HG03045 (cell line): ENCODE results near the gene METTL26.

Source experiments
- ATAC-seq: cut with Tn5 transposase; IDR thresholded peaks from one replicate; pipeline ENCODE4 v1.9.1; 2021; ENCODE audit warnings: mild to moderate bottlenecking, moderate library complexity; ENCODE audit not compliant: unreplicated experiment

Gene METTL26

GRCh38 chr16:627454-628239 is 8.5 kb downstream of the METTL26 start:
- no peak for ATAC-seq

DNA sequence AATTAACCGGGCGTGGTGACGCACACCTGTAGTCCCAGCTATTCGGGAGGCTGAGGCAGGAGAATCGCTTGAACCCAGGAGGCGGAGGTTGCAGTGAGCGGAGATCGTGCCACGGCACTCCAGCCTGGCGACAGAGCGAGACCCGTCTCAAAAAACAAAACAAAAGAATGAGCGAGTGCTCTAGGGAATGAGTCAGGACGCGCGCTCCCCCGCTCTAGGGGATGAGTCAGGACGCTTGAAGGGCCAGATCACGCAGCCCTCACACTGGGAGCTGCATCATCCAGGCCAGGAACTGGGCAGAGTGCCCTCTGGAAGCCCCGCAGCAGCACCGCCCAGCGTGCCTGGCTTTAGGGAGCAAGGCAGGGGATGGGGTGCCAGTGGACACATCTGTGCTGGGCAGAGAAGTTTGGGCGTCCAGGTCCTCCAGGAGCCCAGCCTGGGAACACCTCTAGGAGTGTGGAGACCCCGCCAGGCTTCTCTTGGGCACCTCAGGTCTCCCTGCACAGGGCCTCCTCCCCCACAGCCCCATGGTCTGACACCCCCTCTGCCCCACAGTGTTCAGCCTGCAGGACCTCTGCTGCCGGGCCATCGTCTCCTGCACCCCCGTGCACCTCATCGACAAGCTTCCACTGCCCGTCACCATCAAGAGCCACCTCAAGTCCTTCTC is 9.2 kb downstream of the METTL26 start:
- ATAC-seq: no peak

DNA sequence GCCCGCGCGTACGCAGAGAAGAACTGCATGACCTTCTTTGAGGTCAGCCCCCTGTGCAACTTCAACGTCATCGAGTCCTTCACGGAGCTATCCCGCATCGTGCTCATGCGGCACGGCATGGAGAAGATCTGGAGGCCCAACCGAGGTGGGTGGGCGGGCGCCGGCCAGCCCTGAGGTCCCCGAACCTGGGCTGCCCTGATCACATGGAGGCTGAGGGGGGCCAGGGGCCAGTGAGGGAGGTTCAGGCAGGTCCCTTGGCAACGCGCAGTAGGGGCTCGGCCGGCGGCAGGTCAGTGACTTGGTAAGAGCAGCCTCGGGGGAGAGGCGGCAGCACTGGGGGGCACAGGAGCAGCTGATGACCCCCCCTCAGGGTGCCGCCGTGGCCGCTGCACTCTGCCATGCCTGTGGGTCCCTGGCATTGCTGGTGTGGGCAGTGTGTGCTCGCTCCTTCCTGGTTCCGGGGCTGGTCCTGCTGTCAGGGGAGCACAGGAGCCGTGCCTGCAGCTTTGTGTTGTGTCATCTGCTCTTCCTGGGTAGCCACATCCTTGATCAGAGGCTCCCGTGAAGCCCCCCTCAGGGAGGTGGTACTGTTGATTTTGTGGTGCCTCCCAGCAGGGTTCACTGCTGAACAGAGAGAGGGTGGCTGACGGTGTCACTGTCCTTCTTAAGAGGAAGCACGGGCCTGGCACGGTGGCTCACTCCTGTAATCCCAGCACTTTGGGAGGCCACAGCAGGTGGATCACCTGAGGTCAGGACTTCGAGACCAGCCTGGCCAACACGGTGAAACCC is 9.9 kb downstream of the METTL26 start:
- ATAC-seq: no peak

DNA sequence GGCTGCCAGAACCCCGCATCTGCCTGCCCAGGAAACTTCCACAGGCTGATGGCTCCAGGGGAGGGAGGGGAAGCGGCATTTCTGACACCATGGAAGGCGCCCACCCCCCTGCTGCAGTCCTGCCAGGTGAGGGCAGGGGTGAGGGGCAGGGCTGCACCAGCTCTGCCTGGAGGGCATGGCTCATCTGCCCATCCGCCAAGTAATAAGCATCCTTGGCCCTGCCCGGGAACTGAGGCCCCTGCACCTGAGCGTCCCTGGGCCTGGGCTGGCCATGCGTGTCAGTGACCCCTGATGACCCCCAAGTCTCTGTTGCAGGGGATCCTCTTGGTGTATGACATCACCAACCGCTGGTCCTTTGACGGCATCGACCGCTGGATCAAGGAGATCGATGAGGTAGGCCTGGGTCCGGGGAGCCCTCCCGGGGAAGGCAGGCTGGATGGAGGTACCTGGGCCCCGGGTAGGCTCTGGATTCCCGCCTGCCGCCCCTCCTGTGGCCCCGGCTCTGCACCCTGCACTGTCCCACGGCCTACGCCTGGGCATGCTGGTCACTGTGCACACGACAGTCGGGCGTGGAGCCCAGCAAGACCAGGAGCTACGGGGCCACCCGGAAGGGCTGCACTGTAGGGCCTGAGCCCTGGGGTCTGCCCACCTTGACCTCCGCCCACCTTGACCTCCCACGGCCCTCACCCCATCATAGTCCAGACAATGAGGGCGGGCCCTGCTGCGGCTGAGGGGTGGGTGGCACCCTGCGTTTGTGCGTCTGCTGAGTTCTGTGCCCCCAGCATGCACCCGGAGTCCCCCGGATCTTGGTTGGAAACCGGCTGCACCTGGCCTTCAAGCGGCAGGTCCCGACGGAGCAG is 10.8 kb downstream of the METTL26 start:
- ATAC-seq: no peak

DNA sequence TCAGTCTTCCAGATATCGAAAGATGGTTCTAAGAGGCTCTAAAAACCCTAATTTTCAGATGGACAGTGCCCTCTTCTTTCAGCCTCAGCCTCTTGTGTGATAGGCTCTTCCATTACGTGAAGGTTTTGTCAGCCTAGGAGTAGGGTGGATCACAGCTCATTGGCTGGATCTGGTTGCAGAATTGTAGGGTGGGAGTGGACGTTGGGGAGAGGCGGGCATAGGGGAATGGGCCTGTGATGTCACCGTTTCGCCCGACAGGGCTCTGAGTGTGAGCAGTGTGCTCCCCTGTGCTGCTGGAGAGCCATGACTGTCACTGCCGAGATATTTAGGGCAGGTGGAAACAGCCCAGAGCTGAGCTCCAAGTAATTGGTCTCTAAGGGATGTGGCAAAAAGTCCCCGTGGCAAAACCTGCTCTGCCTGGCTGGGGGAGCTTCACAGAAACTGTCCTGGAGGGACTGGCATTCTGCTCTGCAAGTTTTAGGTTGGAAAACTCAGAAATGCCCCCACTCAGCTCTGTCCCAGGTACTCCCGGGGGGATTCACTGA is 11.5 kb downstream of the METTL26 start:
- no peak for ATAC-seq

DNA sequence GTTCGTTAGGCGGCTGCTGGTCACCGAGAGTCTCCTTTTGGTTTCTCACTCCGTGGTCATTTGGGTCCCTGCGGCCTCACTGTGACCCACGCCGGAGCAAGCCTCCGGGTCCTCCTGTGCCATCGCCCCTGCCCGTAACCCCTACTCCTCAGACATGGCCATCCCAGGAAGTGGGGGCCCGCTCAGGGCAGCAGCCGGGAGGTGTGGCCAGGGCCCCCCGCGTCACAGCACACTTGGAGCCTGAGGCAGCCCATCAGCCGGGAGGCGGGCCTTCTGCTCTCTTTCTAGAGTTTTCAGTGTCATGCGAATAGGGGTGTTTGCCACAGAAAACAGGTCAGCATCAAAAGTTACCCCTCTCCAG is 13.2 kb downstream of the METTL26 start:
- ATAC-seq: no peak

DNA sequence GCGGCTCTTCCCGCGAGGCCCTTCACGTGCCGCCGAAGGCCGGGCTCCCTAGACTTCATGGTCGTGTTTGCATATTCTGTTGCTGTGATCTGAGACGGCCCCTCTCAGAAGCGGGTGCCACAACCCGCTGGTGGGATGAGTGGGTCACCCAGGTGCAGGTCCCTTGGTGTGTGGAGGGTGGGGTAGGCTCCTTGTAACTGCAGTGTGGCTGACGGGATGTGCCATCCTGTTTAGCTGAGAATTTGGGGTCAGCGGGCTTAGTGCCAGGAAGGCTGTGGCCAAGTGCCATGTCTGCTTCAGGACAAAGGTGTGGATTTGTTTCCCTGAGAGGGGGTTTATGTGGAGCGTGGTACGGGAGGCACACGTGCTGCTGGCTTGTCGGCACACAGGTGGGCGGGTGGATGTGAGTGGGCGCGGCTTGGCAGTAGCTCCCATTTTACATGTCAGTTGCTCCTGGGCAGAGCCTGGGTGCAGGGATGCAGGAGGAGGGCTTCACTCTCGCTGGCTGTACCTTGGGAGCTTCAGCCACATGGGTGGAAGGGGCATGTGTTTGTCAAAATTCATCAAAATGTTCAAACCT is 14.5 kb downstream of the METTL26 start:
- ATAC-seq: no peak

DNA sequence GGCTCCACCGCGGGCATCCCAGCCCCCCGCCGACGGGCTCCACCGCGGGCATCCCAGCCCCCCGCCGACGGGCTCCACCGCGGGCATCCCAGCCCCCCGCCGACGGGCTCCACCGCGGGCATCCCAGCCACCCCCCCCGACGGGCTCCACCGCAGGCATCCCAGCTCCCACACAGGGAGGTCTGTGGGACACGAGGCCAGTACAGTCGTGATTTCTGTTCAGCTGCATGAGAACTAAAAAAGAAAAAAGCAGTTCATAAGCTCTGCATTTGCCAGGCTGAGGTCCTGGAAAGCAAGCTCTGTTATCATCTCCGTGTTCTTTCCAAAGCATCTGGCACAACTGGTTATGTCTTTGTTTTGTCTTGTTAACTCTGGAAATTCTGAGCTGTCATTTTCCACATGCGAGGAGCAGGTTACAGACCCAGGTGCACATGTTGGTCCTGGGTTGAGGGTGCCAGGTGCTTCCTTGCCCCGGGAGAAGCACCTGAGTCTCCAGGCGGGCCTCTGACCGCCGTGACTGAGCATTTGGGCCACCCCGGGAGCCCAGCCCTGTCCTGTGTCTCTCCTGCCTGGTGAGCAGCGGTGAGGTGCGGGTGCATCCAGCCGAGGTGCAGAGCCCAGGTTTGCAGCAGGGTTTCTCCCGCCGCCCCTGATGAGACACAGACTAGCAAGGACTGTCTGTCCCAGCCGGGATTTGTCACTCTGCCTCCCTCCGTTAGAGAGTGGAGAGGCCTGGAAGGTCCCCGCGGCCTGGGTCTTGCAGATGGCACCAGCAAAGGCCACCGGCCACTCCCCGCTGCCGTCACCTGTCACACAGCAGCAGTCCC is 15.2 kb downstream of the METTL26 start:
- ATAC-seq: no peak

GRCh38 chr16:619476-620100 is 16.5 kb downstream of the METTL26 start:
- no peak for ATAC-seq

- no peak for ATAC-seq
Observed at GRCh38 chr16:617855-618254, 18.2 kb downstream of the METTL26 start.

DNA sequence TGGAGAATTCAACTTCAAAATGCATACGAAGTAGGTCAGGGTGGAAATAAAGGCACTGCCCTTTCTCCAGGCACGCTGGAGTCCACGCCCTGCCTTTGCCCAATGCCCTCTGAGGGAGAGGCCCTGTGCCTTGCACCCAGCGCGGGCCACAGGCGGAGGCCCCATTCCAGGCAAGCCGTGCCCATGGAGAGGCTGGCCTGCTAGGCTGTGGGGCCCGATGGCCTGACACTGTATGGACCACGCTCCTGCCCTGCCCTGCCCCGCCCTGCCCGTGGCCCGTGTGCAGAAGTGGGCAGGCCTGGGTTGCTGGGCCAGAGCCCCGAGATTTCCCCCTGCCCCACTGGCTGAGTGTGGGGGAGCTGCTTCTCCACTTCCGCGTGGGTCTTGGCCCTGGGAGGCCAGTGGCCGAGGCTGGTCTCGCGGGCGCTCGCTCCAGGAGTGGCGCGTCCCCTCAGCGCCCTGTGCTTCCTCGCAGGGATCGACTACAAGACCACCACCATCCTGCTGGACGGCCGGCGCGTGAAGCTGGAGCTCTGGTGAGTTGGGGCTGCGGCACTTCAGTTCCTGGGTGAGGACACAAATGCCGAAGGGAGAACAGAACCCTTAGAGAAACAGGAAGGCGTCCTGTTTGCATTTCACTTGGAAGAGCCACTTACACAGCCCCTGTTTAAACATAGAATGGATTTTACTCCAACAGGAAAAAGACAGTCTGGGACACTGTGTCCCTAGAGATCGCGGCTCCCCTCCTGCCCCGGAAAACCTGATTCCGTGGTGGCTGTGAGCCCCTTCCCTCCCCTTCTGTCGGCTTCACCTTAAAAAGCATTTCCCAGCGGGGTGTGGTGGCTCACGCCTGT is 19.1 kb downstream of the METTL26 start:
- no peak for ATAC-seq

GRCh38 chr16:615122-615521 is 21.0 kb downstream of the METTL26 start:
- ATAC-seq: no peak

DNA sequence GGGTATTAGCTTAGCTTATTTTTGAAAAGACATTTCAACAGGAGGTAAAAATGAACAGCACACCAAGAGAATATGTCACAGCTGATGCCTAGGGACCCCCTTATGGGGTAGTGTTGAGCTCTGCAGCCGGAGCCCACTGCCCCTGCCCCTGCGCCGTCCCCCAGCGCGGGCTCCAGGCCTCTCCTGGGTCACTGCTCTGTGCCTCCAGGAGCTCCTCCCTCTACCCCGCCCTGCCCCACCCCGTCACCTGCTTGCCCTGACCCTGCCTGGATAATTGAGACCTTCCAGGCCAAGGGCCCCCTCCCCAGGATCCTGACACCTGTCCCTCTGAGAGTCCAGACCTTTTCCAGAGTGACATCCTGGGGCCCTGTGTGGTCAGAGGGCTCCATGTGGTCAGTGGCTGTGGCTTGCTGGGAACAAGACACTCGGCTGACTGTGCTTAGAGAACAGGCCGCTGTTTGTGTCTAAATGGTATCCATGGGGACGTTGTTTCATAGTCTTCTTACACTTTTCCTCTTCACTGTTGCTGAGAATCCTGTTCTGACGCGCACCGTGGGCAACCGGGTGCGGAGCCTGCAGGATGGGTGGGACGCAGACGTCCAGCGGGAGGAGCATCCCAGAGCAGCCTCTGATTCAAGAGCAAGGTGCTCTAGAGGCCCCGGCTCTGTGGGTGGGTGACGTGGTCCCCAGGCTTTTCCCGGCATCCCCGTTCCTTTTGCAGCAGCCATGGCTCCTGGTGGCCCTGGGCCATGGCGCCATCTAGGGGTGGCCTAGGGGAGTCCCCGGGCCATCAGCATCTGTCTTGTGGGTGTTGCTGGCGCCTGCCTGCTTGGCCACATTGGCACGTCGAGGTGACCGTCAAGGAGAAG is 25.4 kb downstream of the METTL26 start:
- ATAC-seq: no peak

- ATAC-seq: no peak
Observed at GRCh38 chr16:609984-610383, 26.1 kb downstream of the METTL26 start.

DNA sequence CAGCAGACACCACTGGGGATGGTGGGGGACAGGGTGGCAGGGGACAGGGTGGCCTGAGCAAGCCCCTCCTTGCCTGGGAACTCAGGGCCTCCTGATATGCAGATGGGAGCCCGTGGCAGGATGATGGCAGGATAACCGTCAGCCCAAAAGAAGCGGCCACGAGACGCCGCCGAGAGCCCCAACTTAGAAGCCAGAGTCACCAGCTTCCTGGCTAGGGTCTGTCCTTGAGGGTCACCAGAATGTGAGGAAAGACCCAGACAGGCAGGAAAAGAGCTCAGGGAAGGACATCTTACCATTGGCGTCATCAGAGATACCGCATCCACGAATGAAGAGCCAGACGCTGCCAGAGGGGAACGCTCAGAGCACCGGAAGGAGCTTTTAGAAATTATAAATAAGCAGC is 26.8 kb downstream of the METTL26 start:
- ATAC-seq: no peak

DNA sequence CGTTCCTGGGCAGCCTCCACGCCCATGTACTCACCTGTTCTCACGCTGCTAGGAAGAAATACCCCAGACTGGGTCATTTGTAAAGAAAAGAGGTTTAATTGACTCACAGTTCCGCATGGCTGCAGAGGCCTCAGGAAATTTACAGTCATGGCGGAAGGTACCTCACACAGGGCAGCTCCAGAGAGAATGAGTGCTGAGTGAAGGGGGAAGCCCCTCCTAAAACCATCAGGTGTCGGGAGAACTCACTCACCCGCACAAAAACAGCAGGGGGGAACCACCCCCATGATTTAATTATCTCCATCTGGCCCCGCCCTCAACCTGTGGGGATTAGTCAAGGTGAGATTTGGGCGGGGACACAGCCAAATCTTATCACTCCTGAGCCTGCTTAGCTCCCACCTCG is 28.1 kb downstream of the METTL26 start:
- no peak for ATAC-seq

- ATAC-seq: no peak
Observed at GRCh38 chr16:606656-607307, 29.3 kb downstream of the METTL26 start.
